ENCODE measurements around the gene ERCC1.

Gene ERCC1

DNA sequence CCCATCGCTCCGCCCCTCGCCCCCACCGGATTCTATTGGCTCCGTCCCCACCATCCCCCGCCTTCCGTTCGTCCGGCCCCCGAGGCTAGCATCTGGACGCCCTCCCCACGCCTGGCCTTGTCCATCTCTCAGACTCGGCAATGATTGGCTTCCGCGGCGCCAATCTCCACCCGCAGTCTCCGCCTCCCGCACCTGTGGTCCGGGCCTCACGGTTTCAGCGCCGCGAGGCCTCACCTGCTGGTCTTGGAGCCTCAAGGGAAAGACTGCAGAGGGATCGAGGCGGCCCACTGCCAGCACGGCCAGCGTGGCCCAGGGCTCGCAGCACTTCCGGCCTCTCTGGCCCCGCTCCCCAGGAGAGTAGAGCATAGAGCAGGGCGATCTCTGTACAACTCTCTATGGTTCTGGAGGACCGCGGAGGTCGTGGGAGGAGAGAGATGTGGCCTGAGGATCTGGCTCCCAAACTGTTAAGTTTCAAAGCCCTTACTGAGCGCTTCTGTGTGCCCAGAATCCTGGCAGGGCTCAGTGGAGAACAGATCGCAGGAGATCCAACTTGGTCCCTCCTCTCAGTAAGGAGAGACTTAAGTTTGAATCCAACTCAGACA, at the start of gene ERCC1:
Gene ERCC1 (minus strand): TSS at position 329 of the 602 bp plus-strand sequence. CDS start 543 bp downstream, outside the sequence.
- H3K27ac ChIP-seq = peak within 1 kb of the TSS; percentile 88
- no peak for TF ChIP-seq CTCF (conservative IDR thresholded peaks at IDR 0.05)

DNA sequence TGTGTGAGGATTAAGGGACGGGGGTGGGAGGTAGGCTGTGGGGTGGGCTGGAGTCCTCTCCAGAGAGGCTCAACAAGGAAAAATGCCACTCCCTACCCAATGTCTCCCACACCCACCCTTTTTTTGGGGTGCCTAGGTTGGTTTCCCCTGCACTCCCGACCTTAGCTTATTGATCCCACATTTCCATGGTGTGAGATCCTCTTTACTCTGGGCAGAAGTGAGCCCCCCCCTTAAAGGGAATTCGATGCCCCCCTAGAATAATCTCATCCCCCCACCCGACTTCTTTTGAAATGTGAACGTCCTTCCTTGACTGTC, 49.6 kb upstream of the ERCC1 start:
- no peak for TF ChIP-seq CTCF (conservative IDR thresholded peaks at IDR 0.05)
- H3K27ac ChIP-seq = no peak overlapping the region

- H3K27ac ChIP-seq = no peak overlapping the region
- no peak for TF ChIP-seq CTCF (conservative IDR thresholded peaks at IDR 0.05)
These were observed 49.0 kb upstream of the ERCC1 start for GRCh38 chr19:45472563-45473366.

DNA sequence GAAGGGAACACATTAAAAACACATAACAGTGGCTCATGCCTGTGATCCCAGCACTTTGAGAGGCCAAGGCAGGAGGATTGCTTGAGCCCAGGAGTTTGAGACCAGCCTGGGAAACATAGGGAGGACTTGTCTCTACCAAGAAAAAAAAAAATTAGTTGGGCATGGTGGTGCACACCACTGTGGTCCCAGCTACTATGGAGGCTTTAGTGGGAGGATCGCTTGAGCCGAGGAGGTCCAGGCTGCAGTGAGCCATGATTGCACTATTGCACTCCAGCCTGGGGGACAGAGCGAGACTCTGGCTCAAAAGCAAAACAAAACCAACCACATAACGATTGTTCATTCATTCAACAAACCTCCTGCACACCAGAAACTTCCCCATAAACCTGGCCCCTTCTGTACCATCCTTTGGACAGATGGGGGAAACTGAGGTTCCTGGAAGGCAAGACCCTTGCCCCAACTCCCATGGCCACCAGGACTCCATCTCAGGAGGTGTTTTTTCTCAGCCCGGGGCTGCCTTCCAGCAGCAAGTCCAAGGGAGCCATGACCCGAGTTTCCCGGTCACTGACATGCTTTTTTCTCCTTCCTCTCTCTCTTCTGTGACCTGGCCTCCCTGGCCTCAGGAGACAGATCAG, 48.3 kb upstream of the ERCC1 start:
- no peak overlapping the region for H3K27ac ChIP-seq
- no peak for TF ChIP-seq CTCF (conservative IDR thresholded peaks at IDR 0.05)

DNA sequence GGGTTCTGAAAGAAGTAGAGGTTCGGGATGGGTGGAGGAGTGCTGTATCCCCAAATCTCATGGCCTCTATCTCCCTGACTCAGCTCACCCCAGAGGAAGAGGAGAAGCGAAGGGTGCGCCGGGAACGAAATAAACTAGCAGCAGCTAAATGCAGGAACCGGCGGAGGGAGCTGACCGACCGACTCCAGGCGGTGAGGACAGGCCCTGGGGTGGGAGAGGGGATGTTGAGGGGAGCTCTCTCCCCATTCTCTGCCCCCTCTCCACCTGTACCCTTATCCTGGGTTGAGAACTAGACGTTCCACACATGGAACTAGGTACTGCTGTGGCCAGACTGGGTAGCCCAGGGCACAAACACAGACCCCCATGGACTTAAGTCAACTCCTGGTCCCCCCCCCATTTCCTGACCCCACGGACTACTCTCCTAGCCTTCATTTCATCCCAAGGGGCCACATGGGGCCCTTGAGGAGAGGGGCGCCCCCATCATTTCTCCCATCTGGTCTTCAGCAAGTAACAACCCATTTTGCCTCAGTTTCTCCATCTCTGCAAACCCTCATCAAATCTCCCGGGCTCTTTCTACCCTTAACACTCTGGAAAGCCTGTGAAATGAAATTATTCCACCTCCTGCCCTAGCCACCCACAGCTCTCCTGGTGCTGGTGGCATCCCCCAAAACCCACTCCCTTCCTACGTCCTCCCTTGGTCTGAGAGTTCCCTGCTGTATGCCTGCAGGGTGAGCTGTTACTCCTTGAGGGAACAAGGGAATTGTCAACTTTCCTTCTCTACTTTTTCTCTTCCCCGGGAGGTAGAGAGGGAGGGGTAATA, 47.6 kb upstream of the ERCC1 start:
- no peak overlapping the region for H3K27ac ChIP-seq
- TF ChIP-seq CTCF (conservative IDR thresholded peaks at IDR 0.05) = no peak

DNA sequence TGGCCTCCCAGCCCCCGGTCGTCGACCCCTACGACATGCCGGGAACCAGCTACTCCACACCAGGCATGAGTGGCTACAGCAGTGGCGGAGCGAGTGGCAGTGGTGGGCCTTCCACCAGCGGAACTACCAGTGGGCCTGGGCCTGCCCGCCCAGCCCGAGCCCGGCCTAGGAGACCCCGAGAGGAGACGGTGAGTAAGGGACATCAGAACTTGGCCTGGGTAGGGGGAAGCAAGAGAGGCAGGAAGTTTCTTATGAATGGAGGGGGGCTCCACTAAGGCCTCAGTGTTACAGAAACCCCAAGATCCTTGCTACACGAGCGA, 47.0 kb upstream of the ERCC1 start:
- peak overlapping the region; percentile 72; the same call in 1 of the 2 replicates for H3K27ac ChIP-seq
- TF ChIP-seq CTCF (conservative IDR thresholded peaks at IDR 0.05) = no peak
